Body of pancreas (tissue), 4 donors: ENCODE data around the gene DEFB125.

ENCODE experiments used
- POLR2A ChIP-seq, 3 donors: fragments of 450-650 bp; IDR thresholded peaks; one replicate each; pipeline ENCODE4 v1.6.1; 2016; ENCODE audit warnings: antibody characterized with exemption in 3 of 3, mild to moderate bottlenecking in 2 of 3
- TF ChIP-seq, protein P1 (sequence below), 7 experiments: fragments of 450-650 bp in 4 of 7; fragments of 200-600 bp in 3 of 7; sonication (generic) in 3 of 7; IDR thresholded peaks; one replicate each; pipeline ENCODE4 v1.5.1; 2016 to 2019; ENCODE audit warnings: antibody characterized with exemption in 7 of 7

DNA sequence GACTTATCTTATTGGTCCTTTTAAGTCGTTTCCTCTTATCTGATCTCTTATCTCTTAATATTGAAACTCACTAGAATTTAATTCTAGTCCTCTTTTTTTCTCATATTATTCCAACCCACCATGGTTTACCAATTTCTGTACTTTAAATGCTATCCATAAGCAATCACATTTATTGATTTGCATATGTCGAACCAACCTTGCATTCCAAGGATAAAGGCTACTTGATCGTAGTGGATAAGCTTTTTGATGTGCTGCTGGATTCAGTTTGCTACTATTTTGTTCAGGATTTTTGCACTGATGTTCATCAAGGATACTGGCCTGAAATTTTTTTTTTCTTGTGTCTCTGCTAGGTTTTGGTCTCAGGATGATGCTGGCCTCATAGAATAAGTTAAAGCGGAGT, 7.7 kb downstream of the DEFB125 start:
- TF ChIP-seq, protein P1, sequence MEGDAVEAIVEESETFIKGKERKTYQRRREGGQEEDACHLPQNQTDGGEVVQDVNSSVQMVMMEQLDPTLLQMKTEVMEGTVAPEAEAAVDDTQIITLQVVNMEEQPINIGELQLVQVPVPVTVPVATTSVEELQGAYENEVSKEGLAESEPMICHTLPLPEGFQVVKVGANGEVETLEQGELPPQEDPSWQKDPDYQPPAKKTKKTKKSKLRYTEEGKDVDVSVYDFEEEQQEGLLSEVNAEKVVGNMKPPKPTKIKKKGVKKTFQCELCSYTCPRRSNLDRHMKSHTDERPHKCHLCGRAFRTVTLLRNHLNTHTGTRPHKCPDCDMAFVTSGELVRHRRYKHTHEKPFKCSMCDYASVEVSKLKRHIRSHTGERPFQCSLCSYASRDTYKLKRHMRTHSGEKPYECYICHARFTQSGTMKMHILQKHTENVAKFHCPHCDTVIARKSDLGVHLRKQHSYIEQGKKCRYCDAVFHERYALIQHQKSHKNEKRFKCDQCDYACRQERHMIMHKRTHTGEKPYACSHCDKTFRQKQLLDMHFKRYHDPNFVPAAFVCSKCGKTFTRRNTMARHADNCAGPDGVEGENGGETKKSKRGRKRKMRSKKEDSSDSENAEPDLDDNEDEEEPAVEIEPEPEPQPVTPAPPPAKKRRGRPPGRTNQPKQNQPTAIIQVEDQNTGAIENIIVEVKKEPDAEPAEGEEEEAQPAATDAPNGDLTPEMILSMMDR (IDR thresholded peaks at IDR 0.05), result no peak
- no peak for TF ChIP-seq POLR2A (IDR thresholded peaks at IDR 0.05)
